Right hindlimb (tissue), 1 donor: ENCODE data around the gene PIEZO1.
"Not testable (repeated sequence)": the region's sequence is repeated elsewhere in the genome, so short reads cannot be mapped to it uniquely, and the experiment has no call there.

ENCODE experiments used
- DNase-seq: peaks from one replicate; pipeline ENCODE4 v3.0.0-alpha.2; 2018

The PIEZO1 gene, protein sequence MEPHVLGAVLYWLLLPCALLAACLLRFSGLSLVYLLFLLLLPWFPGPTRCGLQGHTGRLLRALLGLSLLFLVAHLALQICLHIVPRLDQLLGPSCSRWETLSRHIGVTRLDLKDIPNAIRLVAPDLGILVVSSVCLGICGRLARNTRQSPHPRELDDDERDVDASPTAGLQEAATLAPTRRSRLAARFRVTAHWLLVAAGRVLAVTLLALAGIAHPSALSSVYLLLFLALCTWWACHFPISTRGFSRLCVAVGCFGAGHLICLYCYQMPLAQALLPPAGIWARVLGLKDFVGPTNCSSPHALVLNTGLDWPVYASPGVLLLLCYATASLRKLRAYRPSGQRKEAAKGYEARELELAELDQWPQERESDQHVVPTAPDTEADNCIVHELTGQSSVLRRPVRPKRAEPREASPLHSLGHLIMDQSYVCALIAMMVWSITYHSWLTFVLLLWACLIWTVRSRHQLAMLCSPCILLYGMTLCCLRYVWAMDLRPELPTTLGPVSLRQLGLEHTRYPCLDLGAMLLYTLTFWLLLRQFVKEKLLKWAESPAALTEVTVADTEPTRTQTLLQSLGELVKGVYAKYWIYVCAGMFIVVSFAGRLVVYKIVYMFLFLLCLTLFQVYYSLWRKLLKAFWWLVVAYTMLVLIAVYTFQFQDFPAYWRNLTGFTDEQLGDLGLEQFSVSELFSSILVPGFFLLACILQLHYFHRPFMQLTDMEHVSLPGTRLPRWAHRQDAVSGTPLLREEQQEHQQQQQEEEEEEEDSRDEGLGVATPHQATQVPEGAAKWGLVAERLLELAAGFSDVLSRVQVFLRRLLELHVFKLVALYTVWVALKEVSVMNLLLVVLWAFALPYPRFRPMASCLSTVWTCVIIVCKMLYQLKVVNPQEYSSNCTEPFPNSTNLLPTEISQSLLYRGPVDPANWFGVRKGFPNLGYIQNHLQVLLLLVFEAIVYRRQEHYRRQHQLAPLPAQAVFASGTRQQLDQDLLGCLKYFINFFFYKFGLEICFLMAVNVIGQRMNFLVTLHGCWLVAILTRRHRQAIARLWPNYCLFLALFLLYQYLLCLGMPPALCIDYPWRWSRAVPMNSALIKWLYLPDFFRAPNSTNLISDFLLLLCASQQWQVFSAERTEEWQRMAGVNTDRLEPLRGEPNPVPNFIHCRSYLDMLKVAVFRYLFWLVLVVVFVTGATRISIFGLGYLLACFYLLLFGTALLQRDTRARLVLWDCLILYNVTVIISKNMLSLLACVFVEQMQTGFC (N-terminal part only)

GRCh38 chr16:88785106-88785924 is at the start of gene PIEZO1:
PIEZO1 (minus strand) TSS chr16:88785220; CDS start chr16:88784964, 256 bp downstream.
- peak; percentile 71 for DNase-seq

DNA sequence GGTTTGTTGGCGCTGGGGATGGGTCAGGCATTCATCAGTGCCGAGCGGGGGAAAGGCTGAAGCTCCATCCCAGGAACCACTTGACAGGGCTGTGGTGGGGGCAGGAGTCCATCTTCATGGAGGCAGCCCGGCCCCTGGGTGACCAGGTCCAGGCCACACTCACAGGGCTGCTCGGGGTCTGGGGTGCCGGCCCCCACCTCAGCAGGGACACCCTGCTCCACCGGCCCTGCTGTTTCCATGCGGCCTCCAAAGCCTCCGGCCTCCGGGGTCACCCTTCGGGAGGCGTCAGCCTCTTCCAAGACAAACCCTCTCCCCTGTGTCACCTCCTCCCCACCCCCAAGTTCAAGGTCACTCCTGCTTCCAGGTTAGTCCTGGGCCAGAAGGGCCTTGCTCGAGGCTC is 49.6 kb upstream of the PIEZO1 start:
- no peak for DNase-seq

DNA sequence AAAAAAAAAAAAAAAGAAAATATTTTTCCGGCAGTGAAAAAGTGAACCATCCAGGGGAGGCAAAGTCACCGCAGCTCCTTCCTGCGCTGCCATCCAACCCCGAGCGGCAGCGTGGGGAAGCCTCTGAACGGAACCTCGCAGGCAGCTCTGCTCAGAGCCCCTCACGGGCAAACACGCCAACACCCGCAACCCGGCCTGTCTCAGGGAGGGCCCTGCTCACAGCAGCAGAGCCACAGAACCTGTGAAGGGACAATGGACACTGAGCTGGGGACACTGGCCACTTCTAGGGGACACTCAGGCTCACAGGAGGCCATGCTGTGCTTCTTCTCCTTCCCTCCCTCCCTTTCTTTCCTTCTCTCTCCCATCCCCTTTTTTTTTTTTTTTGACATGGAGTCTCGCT is 48.1 kb upstream of the PIEZO1 start:
- DNase-seq = no peak

DNA sequence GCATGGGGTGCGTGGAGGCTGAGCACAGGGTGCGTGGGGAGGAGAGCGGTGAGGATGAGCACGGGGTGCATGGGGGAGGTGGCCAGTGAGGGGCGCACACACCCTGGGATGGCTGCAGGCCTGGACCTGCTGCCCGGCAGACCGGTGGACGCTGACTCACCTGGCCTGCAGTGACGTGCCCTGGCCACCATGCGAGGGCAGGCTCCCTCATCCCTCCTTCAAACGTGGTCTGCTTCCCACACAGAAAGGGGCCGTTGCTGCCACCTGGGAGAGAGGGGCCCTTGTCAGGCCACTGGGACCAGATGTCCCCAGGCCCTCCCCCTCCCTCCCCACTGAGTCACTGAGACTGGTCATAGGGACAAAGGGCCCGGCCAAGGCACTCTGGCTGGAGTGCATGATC is 46.8 kb upstream of the PIEZO1 start:
- no peak for DNase-seq

- no peak for DNase-seq
Measured at GRCh38 chr16:88830783-88831182, 45.8 kb upstream of the PIEZO1 start.

GRCh38 chr16:88830258-88830657 is 45.2 kb upstream of the PIEZO1 start:
- DNase-seq = no peak

DNA sequence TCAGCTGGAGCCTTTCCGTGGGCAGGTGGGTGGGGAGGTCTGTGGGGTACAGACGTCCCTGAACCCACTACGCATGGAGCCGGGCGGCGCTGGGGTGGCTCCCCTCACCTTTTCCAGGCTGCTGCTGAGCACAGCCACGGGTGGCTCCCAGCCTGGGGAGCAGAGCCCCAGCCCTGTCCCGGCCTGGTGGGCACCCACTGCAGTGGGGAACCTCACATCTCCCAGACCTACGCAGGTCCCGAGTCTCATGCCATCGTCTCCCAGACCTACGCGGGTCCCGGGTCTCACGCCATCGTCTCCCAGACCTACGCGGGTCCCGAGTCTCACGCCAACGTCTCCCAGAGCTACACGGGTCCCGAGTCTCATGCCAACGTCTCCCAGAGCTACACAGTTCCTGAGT is 43.7 kb upstream of the PIEZO1 start:
- no peak for DNase-seq

- no peak for DNase-seq
Measured at GRCh38 chr16:88827727-88828126, 42.7 kb upstream of the PIEZO1 start.

DNA sequence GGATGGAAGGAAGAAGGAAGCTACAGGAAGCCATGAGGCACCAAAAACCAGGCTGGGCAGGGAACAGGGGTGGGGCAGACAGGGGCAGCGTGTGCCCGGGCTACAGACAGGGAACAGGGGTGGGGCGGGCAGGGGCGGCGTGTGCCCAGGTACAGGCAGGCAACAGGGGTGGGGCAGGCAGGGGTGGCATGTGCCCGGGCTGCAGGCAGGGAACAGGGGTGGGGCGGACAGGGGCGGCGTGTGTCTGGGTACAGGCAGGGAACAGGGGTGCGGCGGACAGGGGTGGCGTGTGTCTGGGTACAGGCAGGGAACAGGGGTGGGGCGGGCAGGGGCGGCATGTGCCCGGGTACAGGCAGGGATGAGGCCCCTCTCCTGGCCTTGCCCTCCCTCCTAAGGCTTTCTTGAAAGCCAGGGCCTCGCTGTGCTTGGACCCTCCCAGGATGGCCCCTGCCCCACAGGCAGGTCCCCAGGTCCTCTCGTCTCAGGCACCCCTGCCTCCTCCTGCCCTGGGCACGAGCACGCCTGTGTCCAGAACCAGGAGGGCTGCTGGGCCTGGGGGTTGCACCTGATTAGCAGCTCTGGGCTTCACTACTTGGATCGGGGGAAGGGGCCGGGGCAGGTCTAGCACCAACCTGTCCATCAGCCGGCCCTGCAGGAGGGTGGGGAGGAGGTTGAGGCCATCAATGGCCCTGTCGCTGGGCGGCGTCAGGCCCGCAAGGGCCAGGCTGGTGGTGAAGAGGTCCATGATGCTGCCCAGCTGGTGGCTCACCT is 41.2 kb upstream of the PIEZO1 start:
- DNase-seq = no peak

- DNase-seq = no peak
Measured at GRCh38 chr16:88825146-88825545, 40.1 kb upstream of the PIEZO1 start.

DNA sequence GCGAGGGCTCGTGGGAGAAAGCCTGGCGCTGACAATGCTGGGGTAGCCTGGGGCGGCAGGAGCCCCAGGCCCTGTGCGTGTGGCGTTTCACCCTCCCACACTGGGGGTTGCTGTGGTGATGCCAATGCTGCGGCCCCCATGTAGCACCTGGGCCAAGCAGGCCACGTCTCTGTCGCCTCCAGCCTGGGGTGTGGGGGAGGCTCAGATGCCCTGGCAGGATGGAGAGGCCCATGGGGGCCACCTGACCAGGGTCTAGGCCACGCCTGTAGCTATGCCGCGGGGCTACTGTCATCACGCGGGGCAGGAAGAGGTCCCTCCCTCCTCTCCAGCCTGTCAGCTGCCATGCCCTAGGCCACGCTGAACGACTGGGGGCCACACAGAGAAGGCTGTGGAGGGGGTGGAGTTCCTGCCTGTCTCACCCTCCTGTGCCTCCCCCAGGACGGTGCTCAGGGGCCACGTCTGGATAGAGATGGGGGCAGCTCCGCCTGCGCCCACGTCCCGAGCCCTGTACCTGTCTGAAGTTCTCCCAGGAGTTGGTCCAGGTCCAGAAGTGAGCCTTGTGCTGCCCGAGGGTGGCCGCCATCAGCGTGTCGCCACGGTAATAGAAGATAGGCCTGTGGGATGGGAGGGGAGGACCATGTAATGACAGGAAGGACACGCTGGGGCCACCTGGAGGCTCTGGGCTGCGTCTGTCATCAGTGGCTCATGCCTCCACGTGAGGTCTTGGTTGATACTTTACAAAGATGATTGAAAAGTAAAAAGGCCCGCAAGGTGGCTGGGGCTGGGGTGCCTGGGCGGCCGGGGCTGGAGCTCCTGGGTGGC is 39.4 kb upstream of the PIEZO1 start:
- DNase-seq = no peak

DNA sequence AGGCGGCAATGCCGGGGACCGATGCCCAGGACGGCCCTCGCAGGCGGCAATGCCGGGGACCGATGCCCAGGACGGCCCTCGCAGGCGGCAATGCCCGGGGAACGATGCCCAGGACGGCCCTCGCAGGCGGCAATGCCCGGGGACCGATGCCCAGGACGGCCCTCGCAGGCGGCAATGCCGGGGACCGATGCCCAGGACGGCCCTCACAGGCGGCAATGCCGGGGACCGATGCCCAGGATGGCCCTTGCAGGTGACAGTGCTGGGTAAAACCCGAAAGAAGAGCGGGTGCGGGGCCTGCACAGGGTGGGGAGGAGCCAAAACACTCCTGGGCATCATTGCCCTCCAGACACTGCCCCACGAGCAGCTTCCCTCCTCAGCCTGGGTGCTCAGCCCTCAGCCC is 38.6 kb upstream of the PIEZO1 start:
- DNase-seq = not testable (repeated sequence)

DNA sequence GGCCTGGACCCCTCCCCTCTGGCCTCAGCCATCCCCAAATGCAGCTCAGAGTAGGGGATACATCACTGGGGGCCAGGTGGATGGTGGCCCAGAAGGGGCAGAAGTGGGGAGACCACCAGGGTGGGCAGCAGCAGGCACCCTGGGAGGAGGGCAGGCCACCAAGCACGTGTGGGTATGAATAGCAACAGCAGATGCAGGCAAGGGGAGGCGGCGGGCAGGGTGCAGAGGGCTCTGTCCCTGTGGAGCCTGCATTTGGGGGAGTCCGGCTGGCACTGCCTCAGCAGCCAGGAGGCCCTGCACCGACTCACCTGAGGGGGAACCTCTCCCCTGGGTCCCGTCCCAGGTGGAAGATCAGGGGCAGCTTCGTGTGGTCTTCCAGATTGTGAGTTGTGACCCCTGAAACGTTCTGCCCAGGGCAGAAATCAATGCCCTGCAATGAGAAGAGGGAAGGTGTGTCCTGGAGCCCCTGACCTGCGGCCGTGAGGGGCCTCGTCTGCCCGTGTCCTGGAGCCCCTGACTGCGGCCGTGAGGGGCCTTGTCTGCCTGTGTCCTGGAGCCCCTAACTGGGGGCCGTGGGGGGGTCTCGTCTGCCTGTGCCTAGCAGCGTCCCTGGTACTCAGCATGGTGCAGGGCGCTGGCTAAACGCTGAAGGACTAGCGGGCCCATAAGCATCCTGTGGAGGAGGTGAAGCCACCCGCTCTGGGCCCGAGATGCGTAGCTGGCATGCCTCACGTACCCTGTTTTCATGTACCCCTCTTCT is 37.4 kb upstream of the PIEZO1 start:
- DNase-seq = no peak

DNA sequence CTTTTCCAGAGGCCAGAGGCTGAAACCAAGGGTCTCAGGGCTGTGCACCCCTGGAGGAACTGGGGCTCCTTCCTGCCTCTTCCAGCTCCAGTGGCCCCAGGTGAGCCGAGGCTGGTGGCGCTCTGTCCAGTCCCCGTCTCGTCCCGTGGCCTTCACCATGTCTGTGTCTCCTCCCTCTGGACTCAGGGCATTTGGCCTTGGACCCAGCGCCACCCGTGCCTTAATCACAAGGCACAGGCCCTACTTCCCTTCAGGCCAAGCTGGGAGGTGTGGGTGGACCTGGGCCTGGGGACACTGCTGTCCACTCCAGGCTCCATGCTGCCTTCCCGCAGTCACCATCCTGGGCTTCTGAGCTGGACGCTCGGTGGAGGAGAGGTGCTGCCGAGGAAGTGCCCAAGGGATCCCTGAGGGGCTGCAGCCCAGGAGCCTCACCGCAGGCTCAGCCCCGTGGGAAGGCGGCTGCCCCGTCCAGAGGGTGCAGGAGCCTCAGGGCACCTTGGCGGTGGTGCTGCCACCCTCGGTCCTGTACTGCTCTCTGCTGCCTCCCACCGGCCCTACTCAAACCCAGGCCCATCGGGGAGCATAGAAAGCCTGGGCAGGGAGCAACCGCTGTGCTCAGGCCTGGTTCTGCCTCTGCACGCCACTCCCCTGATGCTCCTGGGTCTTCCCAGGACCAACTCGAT is 36.3 kb upstream of the PIEZO1 start:
- no peak for DNase-seq

GRCh38 chr16:88820385-88821025 is 35.5 kb upstream of the PIEZO1 start:
- no peak for DNase-seq

- DNase-seq = no peak
Measured at GRCh38 chr16:88819126-88819525, 34.1 kb upstream of the PIEZO1 start.

- no peak for DNase-seq
Measured at GRCh38 chr16:88818575-88818874, 33.5 kb upstream of the PIEZO1 start.

- DNase-seq = no peak
Measured at GRCh38 chr16:88817785-88818574, 33.0 kb upstream of the PIEZO1 start.
